ENCODE results near the gene SGK2.

Gene SGK2

DNA sequence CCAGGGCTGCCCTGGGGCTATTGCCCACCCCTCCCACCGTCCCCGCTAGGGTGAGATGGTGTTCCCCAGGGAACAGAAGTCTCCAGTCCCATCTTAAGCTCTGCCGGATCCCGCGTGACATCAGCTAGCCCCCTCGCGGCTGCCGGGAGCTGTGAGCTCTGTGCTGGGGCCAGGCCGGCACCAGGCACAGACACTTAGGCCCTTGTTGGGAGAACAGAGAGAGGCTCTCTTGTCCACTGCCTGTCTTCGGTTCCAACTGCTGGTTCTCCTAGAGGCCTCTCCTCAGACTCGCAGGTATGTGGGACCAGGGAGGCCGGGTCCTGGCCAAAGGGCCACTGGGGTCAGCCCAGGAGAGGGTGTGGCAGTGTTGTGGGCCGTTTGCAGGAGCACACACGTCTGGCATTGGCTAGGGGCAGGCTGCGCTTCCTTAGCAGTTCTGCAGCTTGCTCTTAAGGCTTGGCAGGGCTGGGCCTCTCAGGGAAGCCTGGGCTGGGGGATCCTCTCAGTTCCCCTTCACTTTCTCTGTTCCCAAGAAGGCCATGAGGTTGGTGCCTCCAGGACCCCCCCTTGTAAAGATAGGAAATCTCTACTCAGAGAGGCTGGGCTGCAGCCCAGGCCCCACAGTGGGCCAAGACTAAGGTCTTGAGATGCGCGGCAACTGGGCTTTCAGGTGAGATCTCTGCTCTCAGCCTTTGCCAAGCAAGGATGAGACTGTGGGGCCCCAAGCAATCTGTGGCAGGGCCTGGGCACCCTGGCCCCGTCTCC, 6.3 kb downstream of the SGK2 start:
- H3K4me3 ChIP-seq (ENCODE audit: low read length in 2 of 2): no peak overlapping the region
- no peaks in the 10 kb centered on the region for H3K4me1 ChIP-seq (ENCODE audit: control insufficient read depth, insufficient read depth, low read length)
- H3K9me3 ChIP-seq (ENCODE audit: control insufficient read depth in 2 of 2, low read length in 2 of 2): no peaks in the 10 kb centered on the region
- no peak overlapping the region for H3K27ac ChIP-seq (ENCODE audit: low read length)
- H3K9ac ChIP-seq (ENCODE audit: low read length in 2 of 2): no peak overlapping the region
- H3K36me3 ChIP-seq (ENCODE audit: control insufficient read depth in 2 of 2, insufficient read depth in 2 of 2, low read length in 2 of 2): no peaks in the 10 kb centered on the region
- no peaks in the 10 kb centered on the region for H3K27me3 ChIP-seq (ENCODE audit: control insufficient read depth in 1 of 2, insufficient read depth in 2 of 2, low read length in 2 of 2)

GRCh38 chr20:43565758-43566104, 6.9 kb downstream of the SGK2 start:
- Histone ChIP-seq H3K36me3 (ENCODE audit: control insufficient read depth in 2 of 2, insufficient read depth in 2 of 2, low read length in 2 of 2) (no peaks in the 10 kb centered on the region), H3K4me1 (ENCODE audit: control insufficient read depth, insufficient read depth, low read length) (no peaks in the 10 kb centered on the region), H3K9me3 (ENCODE audit: control insufficient read depth in 2 of 2, low read length in 2 of 2) (no peaks in the 10 kb centered on the region), H3K9ac (ENCODE audit: low read length in 2 of 2) (no peak overlapping the region), H3K27ac (ENCODE audit: low read length) (no peak overlapping the region), H3K27me3 (ENCODE audit: control insufficient read depth in 1 of 2, insufficient read depth in 2 of 2, low read length in 2 of 2) (no peaks in the 10 kb centered on the region), H3K4me3 (ENCODE audit: low read length in 2 of 2) (no peak overlapping the region)

- Histone ChIP-seq H3K36me3 (ENCODE audit: control insufficient read depth in 2 of 2, insufficient read depth in 2 of 2, low read length in 2 of 2) (no peaks in the 10 kb centered on the region), H3K9me3 (ENCODE audit: control insufficient read depth in 2 of 2, low read length in 2 of 2) (no peaks in the 10 kb centered on the region), H3K4me3 (ENCODE audit: low read length in 2 of 2) (no peak overlapping the region), H3K4me1 (ENCODE audit: control insufficient read depth, insufficient read depth, low read length) (no peaks in the 10 kb centered on the region), H3K9ac (ENCODE audit: low read length in 2 of 2) (no peak overlapping the region), H3K27ac (ENCODE audit: low read length) (no peak overlapping the region), H3K27me3 (ENCODE audit: control insufficient read depth in 1 of 2, insufficient read depth in 2 of 2, low read length in 2 of 2) (no peaks in the 10 kb centered on the region)
These were observed 8.7 kb downstream of the SGK2 start for GRCh38 chr20:43567477-43567876.

- Histone ChIP-seq H3K27me3 (ENCODE audit: control insufficient read depth in 1 of 2, insufficient read depth in 2 of 2, low read length in 2 of 2) (no peaks in the 10 kb centered on the region), H3K4me3 (ENCODE audit: low read length in 2 of 2) (no peak overlapping the region), H3K9me3 (ENCODE audit: control insufficient read depth in 2 of 2, low read length in 2 of 2) (no peaks in the 10 kb centered on the region), H3K27ac (ENCODE audit: low read length) (no peak overlapping the region), H3K4me1 (ENCODE audit: control insufficient read depth, insufficient read depth, low read length) (no peaks in the 10 kb centered on the region), H3K36me3 (ENCODE audit: control insufficient read depth in 2 of 2, insufficient read depth in 2 of 2, low read length in 2 of 2) (no peaks in the 10 kb centered on the region), H3K9ac (ENCODE audit: low read length in 2 of 2) (no peak overlapping the region)
These were observed 9.9 kb downstream of the SGK2 start for GRCh38 chr20:43568706-43569105.

DNA sequence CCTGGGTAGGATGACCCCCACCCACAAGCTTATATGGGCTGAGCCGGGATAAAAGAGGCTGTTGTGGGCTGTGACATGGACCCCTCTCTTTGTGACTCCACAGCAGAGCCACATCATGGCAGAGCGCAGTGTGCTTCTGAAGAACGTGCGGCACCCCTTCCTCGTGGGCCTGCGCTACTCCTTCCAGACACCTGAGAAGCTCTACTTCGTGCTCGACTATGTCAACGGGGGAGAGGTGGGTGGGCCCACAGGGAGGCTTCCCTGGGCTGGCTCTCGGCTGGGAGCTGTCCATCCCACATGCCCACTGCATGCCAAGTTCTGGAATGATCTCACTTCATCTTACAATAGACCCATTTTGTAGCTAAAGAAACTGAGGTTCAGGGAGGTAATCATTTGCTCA, 10.5 kb downstream of the SGK2 start:
- no peaks in the 10 kb centered on the region for H3K27me3 ChIP-seq (ENCODE audit: control insufficient read depth in 1 of 2, insufficient read depth in 2 of 2, low read length in 2 of 2)
- H3K27ac ChIP-seq (ENCODE audit: low read length): no peak overlapping the region
- no peaks in the 10 kb centered on the region for H3K36me3 ChIP-seq (ENCODE audit: control insufficient read depth in 2 of 2, insufficient read depth in 2 of 2, low read length in 2 of 2)
- no peaks in the 10 kb centered on the region for H3K9me3 ChIP-seq (ENCODE audit: control insufficient read depth in 2 of 2, low read length in 2 of 2)
- no peak overlapping the region for H3K4me3 ChIP-seq (ENCODE audit: low read length in 2 of 2)
- no peak overlapping the region for H3K9ac ChIP-seq (ENCODE audit: low read length in 2 of 2)
- no peaks in the 10 kb centered on the region for H3K4me1 ChIP-seq (ENCODE audit: control insufficient read depth, insufficient read depth, low read length)

DNA sequence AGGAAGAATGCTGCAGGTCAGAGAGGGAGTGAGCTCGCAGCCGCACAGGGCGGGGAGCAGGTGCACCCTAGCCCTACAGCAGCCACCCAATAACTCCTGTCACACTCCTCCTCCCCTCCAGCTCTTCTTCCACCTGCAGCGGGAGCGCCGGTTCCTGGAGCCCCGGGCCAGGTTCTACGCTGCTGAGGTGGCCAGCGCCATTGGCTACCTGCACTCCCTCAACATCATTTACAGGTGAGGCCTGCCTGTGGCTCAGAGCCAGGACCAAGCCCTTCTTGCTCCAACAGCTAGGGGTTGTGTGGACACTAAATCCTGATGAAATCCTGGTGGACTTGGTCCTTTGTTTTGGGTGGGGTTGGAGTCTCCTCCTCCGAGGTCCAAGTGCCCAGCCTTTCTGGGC, 11.7 kb downstream of the SGK2 start:
- Histone ChIP-seq H3K27ac (ENCODE audit: low read length) (no peak overlapping the region), H3K9ac (ENCODE audit: low read length in 2 of 2) (no peak overlapping the region), H3K27me3 (ENCODE audit: control insufficient read depth in 1 of 2, insufficient read depth in 2 of 2, low read length in 2 of 2) (no peaks in the 10 kb centered on the region), H3K4me1 (ENCODE audit: control insufficient read depth, insufficient read depth, low read length) (no peaks in the 10 kb centered on the region), H3K4me3 (ENCODE audit: low read length in 2 of 2) (no peak overlapping the region), H3K9me3 (ENCODE audit: control insufficient read depth in 2 of 2, low read length in 2 of 2) (no peaks in the 10 kb centered on the region), H3K36me3 (ENCODE audit: control insufficient read depth in 2 of 2, insufficient read depth in 2 of 2, low read length in 2 of 2) (no peaks in the 10 kb centered on the region)

- Histone ChIP-seq H3K27ac (ENCODE audit: low read length) (no peak overlapping the region), H3K27me3 (ENCODE audit: control insufficient read depth in 1 of 2, insufficient read depth in 2 of 2, low read length in 2 of 2) (no peaks in the 10 kb centered on the region), H3K36me3 (ENCODE audit: control insufficient read depth in 2 of 2, insufficient read depth in 2 of 2, low read length in 2 of 2) (no peaks in the 10 kb centered on the region), H3K4me3 (ENCODE audit: low read length in 2 of 2) (no peak overlapping the region), H3K4me1 (ENCODE audit: control insufficient read depth, insufficient read depth, low read length) (no peaks in the 10 kb centered on the region), H3K9ac (ENCODE audit: low read length in 2 of 2) (no peak overlapping the region), H3K9me3 (ENCODE audit: control insufficient read depth in 2 of 2, low read length in 2 of 2) (no peaks in the 10 kb centered on the region)
These were observed 12.5 kb downstream of the SGK2 start for GRCh38 chr20:43571310-43571709.

GRCh38 chr20:43571771-43572170, 12.9 kb downstream of the SGK2 start:
- Histone ChIP-seq H3K4me1 (ENCODE audit: control insufficient read depth, insufficient read depth, low read length) (no peaks in the 10 kb centered on the region), H3K36me3 (ENCODE audit: control insufficient read depth in 2 of 2, insufficient read depth in 2 of 2, low read length in 2 of 2) (no peaks in the 10 kb centered on the region), H3K9me3 (ENCODE audit: control insufficient read depth in 2 of 2, low read length in 2 of 2) (no peaks in the 10 kb centered on the region)

GRCh38 chr20:43572891-43573290, 14.1 kb downstream of the SGK2 start:
- Histone ChIP-seq H3K36me3 (ENCODE audit: control insufficient read depth in 2 of 2, insufficient read depth in 2 of 2, low read length in 2 of 2) (no peaks in the 10 kb centered on the region), H3K4me3 (ENCODE audit: low read length in 2 of 2) (no peak overlapping the region), H3K9me3 (ENCODE audit: control insufficient read depth in 2 of 2, low read length in 2 of 2) (no peaks in the 10 kb centered on the region), H3K4me1 (ENCODE audit: control insufficient read depth, insufficient read depth, low read length) (no peaks in the 10 kb centered on the region), H3K27ac (ENCODE audit: low read length) (no peak overlapping the region), H3K27me3 (ENCODE audit: control insufficient read depth in 1 of 2, insufficient read depth in 2 of 2, low read length in 2 of 2) (no peaks in the 10 kb centered on the region), H3K9ac (ENCODE audit: low read length in 2 of 2) (no peak overlapping the region)

More at GRCh38 chr20:43571771-43572170, 12.9 kb downstream of the SGK2 start:
- Histone ChIP-seq H3K27ac (ENCODE audit: low read length) (no peak overlapping the region), H3K9ac (ENCODE audit: low read length in 2 of 2) (no peak overlapping the region), H3K27me3 (ENCODE audit: control insufficient read depth in 1 of 2, insufficient read depth in 2 of 2, low read length in 2 of 2) (no peaks in the 10 kb centered on the region), H3K4me3 (ENCODE audit: low read length in 2 of 2) (no peak overlapping the region)

DNA sequence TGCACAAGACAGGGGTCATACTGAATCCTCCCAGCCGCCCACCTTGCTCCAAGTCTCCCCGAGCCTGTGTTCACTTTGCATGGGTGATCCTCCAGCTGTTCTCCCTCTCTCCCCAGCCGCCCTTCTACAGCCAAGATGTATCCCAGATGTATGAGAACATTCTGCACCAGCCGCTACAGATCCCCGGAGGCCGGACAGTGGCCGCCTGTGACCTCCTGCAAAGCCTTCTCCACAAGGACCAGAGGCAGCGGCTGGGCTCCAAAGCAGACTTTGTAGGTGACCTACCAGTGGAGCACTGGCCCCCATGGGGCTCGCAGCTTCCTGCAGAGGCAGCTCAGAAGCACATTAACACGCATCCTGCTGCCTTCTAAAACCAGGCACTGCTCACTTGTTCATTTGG, 17.3 kb downstream of the SGK2 start:
- no peak overlapping the region for H3K27ac ChIP-seq (ENCODE audit: low read length)
- H3K4me1 ChIP-seq (ENCODE audit: control insufficient read depth, insufficient read depth, low read length): no peaks in the 10 kb centered on the region
- H3K9me3 ChIP-seq (ENCODE audit: control insufficient read depth in 2 of 2, low read length in 2 of 2): no peaks in the 10 kb centered on the region
- no peak overlapping the region for H3K9ac ChIP-seq (ENCODE audit: low read length in 2 of 2)
- H3K4me3 ChIP-seq (ENCODE audit: low read length in 2 of 2): no peak overlapping the region
- H3K36me3 ChIP-seq (ENCODE audit: control insufficient read depth in 2 of 2, insufficient read depth in 2 of 2, low read length in 2 of 2): no peaks in the 10 kb centered on the region
- H3K27me3 ChIP-seq (ENCODE audit: control insufficient read depth in 1 of 2, insufficient read depth in 2 of 2, low read length in 2 of 2): no peaks in the 10 kb centered on the region

- H3K27ac ChIP-seq (ENCODE audit: low read length): no peak overlapping the region
- H3K27me3 ChIP-seq (ENCODE audit: control insufficient read depth in 1 of 2, insufficient read depth in 2 of 2, low read length in 2 of 2): no peaks in the 10 kb centered on the region
- no peaks in the 10 kb centered on the region for H3K4me1 ChIP-seq (ENCODE audit: control insufficient read depth, insufficient read depth, low read length)
- no peaks in the 10 kb centered on the region for H3K36me3 ChIP-seq (ENCODE audit: control insufficient read depth in 2 of 2, insufficient read depth in 2 of 2, low read length in 2 of 2)
- no peaks in the 10 kb centered on the region for H3K9me3 ChIP-seq (ENCODE audit: control insufficient read depth in 2 of 2, low read length in 2 of 2)
- H3K4me3 ChIP-seq (ENCODE audit: low read length in 2 of 2): no peak overlapping the region
- H3K9ac ChIP-seq (ENCODE audit: low read length in 2 of 2): no peak overlapping the region
These were observed 21.3 kb downstream of the SGK2 start for GRCh38 chr20:43579861-43580793.

Data from stomach smooth muscle (tissue), 2 donors.